Transverse colon (tissue), 4 donors: ENCODE data around the gene NCOR1.

Experiments
- CTCF ChIP-seq, 5 experiments: fragments of 200-600 bp in 3 of 5; fragments of 450-650 bp in 2 of 5; sonication (generic) in 3 of 5; IDR thresholded peaks; 1 replicate in 2 of 5; 2 replicates in 3 of 5; pipeline ENCODE4 v1.5.1; 2016 to 2017; ENCODE audit warnings: antibody characterized with exemption in 5 of 5, inconsistent platforms in 3 of 5, mild to moderate bottlenecking in 2 of 5, moderate library complexity in 1 of 5
- POLR2A ChIP-seq: fragments of 450-650 bp; IDR thresholded peaks from one replicate; pipeline ENCODE4 v1.6.1; 2016; ENCODE audit warnings: antibody characterized with exemption, mild to moderate bottlenecking, moderate library complexity
- POLR2AphosphoS5 ChIP-seq, 3 donors: sonication (generic); formaldehyde crosslinking; IDR thresholded peaks; one replicate each; pipeline ENCODE4 v1.6.1; 2016; ENCODE audit warnings: antibody characterized with exemption in 3 of 3

DNA sequence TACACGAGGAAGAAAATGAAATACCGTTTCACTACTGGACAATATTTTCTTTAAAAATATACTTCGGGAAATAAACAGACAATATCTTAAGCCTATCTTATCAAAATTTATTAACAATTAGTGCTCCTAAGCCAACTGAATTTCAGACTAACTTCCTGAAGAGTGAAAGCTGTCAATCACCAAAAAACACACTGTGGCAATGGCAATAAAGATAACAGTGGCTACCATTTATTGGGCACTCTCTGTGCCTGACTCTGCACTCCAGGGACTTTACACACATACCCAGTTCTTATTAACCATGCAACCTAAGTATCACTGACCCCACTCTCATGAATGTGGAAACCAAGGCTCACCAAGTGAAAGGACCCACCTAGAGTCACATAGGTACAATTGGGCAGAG lies 83.7 kb downstream of the NCOR1 start:
- no peak for TF ChIP-seq CTCF (IDR thresholded peaks at IDR 0.05)
- no peak for TF ChIP-seq POLR2AphosphoS5 (IDR thresholded peaks at IDR 0.05)
- TF ChIP-seq POLR2A = no peak
